Stimulated activated naive B cell treated with anti-CD40 and anti-IgM and Interleukin-4, amounts not matched to agents 10 μg/mL and 1 μg/mL and 100 μg/mL, for 72 hours (primary cell): ENCODE measurements around the gene DNPH1.
A peak's percentile ranks its signal among the peaks of the same experiment; 100 is the strongest.

Experiments
- ATAC-seq, 2 donors: fragments of 150-1000 bp; cut with Tn5 transposase; replicated peaks; 2 replicates each; pipeline ENCODE4 v1.10.0; 2021; ENCODE audit warnings: moderate library complexity in 1 of 2
- DNase-seq: peaks from one replicate; pipeline ENCODE4 v3.0.0; 2021
- H3K27ac Mint-ChIP-seq: one replicate; pipeline ENCODE4 v1.8.0; 2022; ENCODE audit warnings: mild to moderate bottlenecking, mixed read lengths
- H3K27me3 Mint-ChIP-seq, 2 donors: one replicate each; pipeline ENCODE4 v1.8.0; 2022; ENCODE audit warnings: mixed read lengths in 2 of 2
- H3K36me3 Mint-ChIP-seq, 2 donors: one replicate each; pipeline ENCODE4 v1.8.0; 2022; ENCODE audit warnings: mixed read lengths in 2 of 2, mild to moderate bottlenecking in 1 of 2
- H3K4me1 Mint-ChIP-seq, 2 donors: one replicate each; pipeline ENCODE4 v1.8.0; 2022; ENCODE audit warnings: mixed read lengths in 2 of 2, mild to moderate bottlenecking in 1 of 2
- H3K4me3 Mint-ChIP-seq, 2 donors: one replicate each; pipeline ENCODE4 v1.8.0; 2022; ENCODE audit warnings: mild to moderate bottlenecking in 2 of 2, mixed read lengths in 2 of 2, moderate library complexity in 1 of 2
- H3K9me3 Mint-ChIP-seq, 2 donors: one replicate each; pipeline ENCODE4 v1.8.0; 2022; ENCODE audit warnings: mixed read lengths in 2 of 2, mild to moderate bottlenecking in 1 of 2

Gene DNPH1

GRCh38 chr6:43221046-43221972, 8.0 kb downstream of the DNPH1 start:
- ATAC-seq (no peak), DNase-seq (no peak)
- H3K36me3 Mint-ChIP-seq, result peaks cover 59 to 76% of the 10 kb centered on the region in 2 donors
- peak overlapping the region; percentile 83 for H3K27ac Mint-ChIP-seq
- peak overlapping the region; percentile 6 to 22 for H3K4me3 Mint-ChIP-seq
- H3K27me3 Mint-ChIP-seq, result no peaks in the 10 kb centered on the region
- peaks cover 49 to 65% of the 10 kb centered on the region in 2 donors for H3K4me1 Mint-ChIP-seq
- no peaks in the 10 kb centered on the region for H3K9me3 Mint-ChIP-seq

- ATAC-seq (no peak), DNase-seq (no peak)
- peaks cover 40 to 57% of the 10 kb centered on the region in 2 donors for H3K4me1 Mint-ChIP-seq
- no peaks in the 10 kb centered on the region for H3K27me3 Mint-ChIP-seq
- peak overlapping the region; percentile 39 for H3K27ac Mint-ChIP-seq
- no peak overlapping the region for H3K4me3 Mint-ChIP-seq
- no peaks in the 10 kb centered on the region for H3K9me3 Mint-ChIP-seq
- peaks cover 54 to 75% of the 10 kb centered on the region in 2 donors for H3K36me3 Mint-ChIP-seq
Measured at GRCh38 chr6:43220439-43220951, 8.8 kb downstream of the DNPH1 start.

- Mint-ChIP-seq H3K4me3 (no peak overlapping the region), H3K4me1 (peaks cover 39 to 50% of the 10 kb centered on the region in 2 donors), H3K27ac (peak overlapping the region; percentile 20), H3K9me3 (no peaks in the 10 kb centered on the region), H3K36me3 (peaks cover 55 to 78% of the 10 kb centered on the region in 2 donors), H3K27me3 (no peaks in the 10 kb centered on the region)
- DNase-seq (no peak), ATAC-seq (no peak)
Measured at GRCh38 chr6:43219814-43220213, 9.5 kb downstream of the DNPH1 start.

- peaks cover 34 to 43% of the 10 kb centered on the region in 2 donors for H3K4me1 Mint-ChIP-seq
- H3K4me3 Mint-ChIP-seq, result no peak overlapping the region
Measured at GRCh38 chr6:43219119-43219518, 10.2 kb downstream of the DNPH1 start.

GRCh38 chr6:43217351-43217750, 11.9 kb downstream of the DNPH1 start:
- Mint-ChIP-seq H3K4me1 (peaks cover 21 to 25% of the 10 kb centered on the region in 2 donors), H3K27me3 (no peaks in the 10 kb centered on the region), H3K9me3 (no peaks in the 10 kb centered on the region), H3K4me3 (no peak overlapping the region), H3K36me3 (peaks cover 56 to 75% of the 10 kb centered on the region in 2 donors), H3K27ac (no peak overlapping the region)
- ATAC-seq (no peak), DNase-seq (no peak)

More at GRCh38 chr6:43219119-43219518, 10.2 kb downstream of the DNPH1 start:
- no peak for ATAC-seq
- H3K36me3 Mint-ChIP-seq, result peaks cover 56 to 76% of the 10 kb centered on the region in 2 donors
- no peak overlapping the region for H3K27ac Mint-ChIP-seq
- H3K27me3 Mint-ChIP-seq, result no peaks in the 10 kb centered on the region
- no peak for DNase-seq
- no peaks in the 10 kb centered on the region for H3K9me3 Mint-ChIP-seq

GRCh38 chr6:43216200-43216599, 13.1 kb downstream of the DNPH1 start:
- Mint-ChIP-seq H3K36me3 (peaks cover 49 to 68% of the 10 kb centered on the region in 2 donors), H3K27ac (peak overlapping the region; percentile 63), H3K27me3 (no peaks in the 10 kb centered on the region), H3K9me3 (no peaks in the 10 kb centered on the region), H3K4me3 (no peak overlapping the region), H3K4me1 (peaks cover 13 to 16% of the 10 kb centered on the region in 2 donors)
- no peak for ATAC-seq
- no peak for DNase-seq

- Mint-ChIP-seq H3K4me1 (peaks cover 9 to 13% of the 10 kb centered on the region in 2 donors), H3K4me3 (no peak overlapping the region), H3K36me3 (peaks cover 47 to 62% of the 10 kb centered on the region in 2 donors), H3K27me3 (no peaks in the 10 kb centered on the region), H3K9me3 (no peaks in the 10 kb centered on the region), H3K27ac (peak overlapping the region; percentile 20)
- DNase-seq (no peak), ATAC-seq (no peak)
Measured at GRCh38 chr6:43215066-43215465, 14.2 kb downstream of the DNPH1 start.

- H3K27ac Mint-ChIP-seq, result no peak overlapping the region
- no peak overlapping the region for H3K4me3 Mint-ChIP-seq
- peaks cover 0 to 3% of the 10 kb centered on the region in 2 donors for H3K4me1 Mint-ChIP-seq
- peaks cover 41 to 47% of the 10 kb centered on the region in 2 donors for H3K36me3 Mint-ChIP-seq
- no peak for DNase-seq
- no peaks in the 10 kb centered on the region for H3K9me3 Mint-ChIP-seq
- no peaks in the 10 kb centered on the region for H3K27me3 Mint-ChIP-seq
- ATAC-seq, result no peak
Measured at GRCh38 chr6:43213431-43213830, 15.8 kb downstream of the DNPH1 start.

- Mint-ChIP-seq H3K4me3 (no peak overlapping the region), H3K36me3 (peaks cover 31 to 43% of the 10 kb centered on the region in 2 donors), H3K4me1 (peaks cover 0 to 6% of the 10 kb centered on the region in 2 donors), H3K27ac (no peak overlapping the region), H3K9me3 (no peaks in the 10 kb centered on the region), H3K27me3 (no peaks in the 10 kb centered on the region)
- no peak for DNase-seq
- ATAC-seq, result no peak
Measured at GRCh38 chr6:43211955-43212354, 17.3 kb downstream of the DNPH1 start.

- H3K4me3 Mint-ChIP-seq, result no peak overlapping the region
- H3K36me3 Mint-ChIP-seq, result peaks cover 37 to 47% of the 10 kb centered on the region in 2 donors
- DNase-seq (no peak), ATAC-seq (no peak)
- peak overlapping the region; percentile 22 for H3K27ac Mint-ChIP-seq
- peaks cover 0 to 6% of the 10 kb centered on the region in 2 donors for H3K4me1 Mint-ChIP-seq
- no peaks in the 10 kb centered on the region for H3K27me3 Mint-ChIP-seq
- H3K9me3 Mint-ChIP-seq, result no peaks in the 10 kb centered on the region
Measured at GRCh38 chr6:43207286-43207685, 22.0 kb downstream of the DNPH1 start.

GRCh38 chr6:43205849-43206248, 23.4 kb downstream of the DNPH1 start:
- Mint-ChIP-seq H3K9me3 (no peaks in the 10 kb centered on the region), H3K4me3 (no peak overlapping the region), H3K36me3 (peaks cover 40 to 53% of the 10 kb centered on the region in 2 donors), H3K4me1 (peaks cover 0 to 4% of the 10 kb centered on the region in 2 donors), H3K27ac (no peak overlapping the region), H3K27me3 (no peaks in the 10 kb centered on the region)
- ATAC-seq (no peak), DNase-seq (no peak)

GRCh38 chr6:43204271-43205105, 24.8 kb downstream of the DNPH1 start:
- Mint-ChIP-seq H3K27me3 (no peaks in the 10 kb centered on the region), H3K4me3 (no peak overlapping the region), H3K9me3 (no peaks in the 10 kb centered on the region), H3K36me3 (peaks cover 43 to 61% of the 10 kb centered on the region in 2 donors), H3K4me1 (peaks cover 0 to 4% of the 10 kb centered on the region in 2 donors), H3K27ac (peak overlapping the region; percentile 33)
- ATAC-seq, result no peak
- DNase-seq, result no peak

GRCh38 chr6:43203718-43204095, 25.6 kb downstream of the DNPH1 start:
- H3K27me3 Mint-ChIP-seq, result no peaks in the 10 kb centered on the region
- peaks cover 0 to 4% of the 10 kb centered on the region in 2 donors for H3K4me1 Mint-ChIP-seq
- no peak overlapping the region for H3K4me3 Mint-ChIP-seq
- DNase-seq (no peak), ATAC-seq (no peak)
- H3K27ac Mint-ChIP-seq, result peak overlapping the region; percentile 33
- H3K9me3 Mint-ChIP-seq, result no peaks in the 10 kb centered on the region
- peaks cover 41 to 62% of the 10 kb centered on the region in 2 donors for H3K36me3 Mint-ChIP-seq

GRCh38 chr6:43203029-43203717, 26.1 kb downstream of the DNPH1 start:
- DNase-seq, result no peak
- Mint-ChIP-seq H3K4me3 (no peak overlapping the region), H3K27me3 (no peaks in the 10 kb centered on the region), H3K36me3 (peaks cover 41 to 62% of the 10 kb centered on the region in 2 donors), H3K9me3 (no peaks in the 10 kb centered on the region), H3K4me1 (peaks cover 0 to 4% of the 10 kb centered on the region in 2 donors), H3K27ac (no peak overlapping the region)
- no peak for ATAC-seq
